PFSK-1 (cell line): ENCODE results near the gene ASGR1.

Source experiments
- FOXP2 ChIP-seq: optimal IDR thresholded peaks from 2 replicates; pipeline ENCODE3; 2011; ENCODE audit warnings: borderline replicate concordance, control low read depth, inconsistent platforms; ENCODE audit not compliant: insufficient read depth; ENCODE audit errors: extremely low read length, extremely low read depth
- POLR2AphosphoS5 ChIP-seq: IDR thresholded peaks from 2 replicates; pipeline ENCODE4 v1.6.1; 2012; ENCODE audit warnings: low read depth, mild to moderate bottlenecking, control low read depth, low read length, moderate library complexity
- REST ChIP-seq, 2 experiments: IDR thresholded peaks; 2 replicates each; pipeline versions ENCODE4 v1.6.1 to v1.8.0; 2011 to 2012; ENCODE audit warnings: low read depth in 2 of 2, low read length in 2 of 2, control low read depth in 1 of 2, inconsistent platforms in 1 of 2, mild to moderate bottlenecking in 1 of 2, moderate library complexity in 1 of 2; ENCODE audit not compliant: insufficient read depth in 1 of 2
- SIN3A ChIP-seq: IDR thresholded peaks from 2 replicates; pipeline ENCODE4 v1.6.1; 2012; ENCODE audit warnings: mild to moderate bottlenecking, low read length, moderate library complexity, borderline replicate concordance; ENCODE audit not compliant: insufficient read depth
- TAF1 ChIP-seq: IDR thresholded peaks from 2 replicates; pipeline ENCODE4 v1.6.1; 2012; ENCODE audit warnings: low read length, control low read depth, borderline replicate concordance; ENCODE audit not compliant: insufficient read depth

The ASGR1 gene

GRCh38 chr17:7147772-7148171 lies 31.4 kb downstream of the ASGR1 start:
- TF ChIP-seq SIN3A (no peak), REST (IDR thresholded peaks at IDR 0.05; ENCODE audit: insufficient read depth in 1 of 2, low read depth in 2 of 2, low read length in 2 of 2) (no peak), POLR2AphosphoS5 (no peak), FOXP2 (no peak), TAF1 (no peak)

- no peak for TF ChIP-seq SIN3A
- TF ChIP-seq FOXP2, result no peak
- no peak for TF ChIP-seq POLR2AphosphoS5
- TF ChIP-seq REST (IDR thresholded peaks at IDR 0.05; ENCODE audit: insufficient read depth in 1 of 2, low read depth in 2 of 2, low read length in 2 of 2), result no peak
Observed at GRCh38 chr17:7146115-7146514, 33.1 kb downstream of the ASGR1 start.

- TF ChIP-seq POLR2AphosphoS5 (no peak), TAF1 (no peak), SIN3A (no peak), FOXP2 (no peak), REST (IDR thresholded peaks at IDR 0.05; ENCODE audit: insufficient read depth in 1 of 2, low read depth in 2 of 2, low read length in 2 of 2) (no peak)
Observed at GRCh38 chr17:7144213-7144612, 35.0 kb downstream of the ASGR1 start.

- TF ChIP-seq REST (IDR thresholded peaks at IDR 0.05; ENCODE audit: insufficient read depth in 1 of 2, low read depth in 2 of 2, low read length in 2 of 2), result no peak
- no peak for TF ChIP-seq FOXP2
- TF ChIP-seq SIN3A, result no peak
- no peak for TF ChIP-seq POLR2AphosphoS5
- no peak for TF ChIP-seq TAF1
Observed at GRCh38 chr17:7141824-7142223, 37.3 kb downstream of the ASGR1 start.

- TF ChIP-seq TAF1, result no peak
- TF ChIP-seq SIN3A, result no peak
- no peak for TF ChIP-seq FOXP2
- no peak for TF ChIP-seq POLR2AphosphoS5
Observed at GRCh38 chr17:7139400-7139799, 39.8 kb downstream of the ASGR1 start.
